SK-N-SH treated with all-trans-retinoic acid at 6 μM for 48 hours (cell line): Measurements from ENCODE around the gene CHMP4A.

Source experiments
- ATAC-seq: fragments of 200-7000 bp; cut with Tn5 transposase; 3 replicates; pipeline ENCODE4 v1.9.1; 2020; ENCODE audit warnings: mild to moderate bottlenecking, moderate library complexity
- ARNTL ChIP-seq: fragments of 450-650 bp; formaldehyde crosslinking; IDR thresholded peaks from 2 replicates; pipeline ENCODE4 v1.5.0; 2020; ENCODE audit warnings: low read depth, mild to moderate bottlenecking, moderate library complexity, borderline replicate concordance
- BACH2 ChIP-seq: fragments of 250-450 bp; sonication (Bioruptor Pico); IDR thresholded peaks from 2 replicates; pipeline ENCODE4 v1.9.0; 2021; ENCODE audit warnings: mild to moderate bottlenecking, borderline replicate concordance
- CREB5 ChIP-seq: fragments of 250-450 bp; sonication (Bioruptor Pico); IDR thresholded peaks from 2 replicates; pipeline ENCODE4 v1.5.1; 2020; ENCODE audit warnings: low read depth, mild to moderate bottlenecking, moderate library complexity
- CSDC2 ChIP-seq: fragments of 250-450 bp; sonication (Bioruptor Pico); IDR thresholded peaks from 2 replicates; pipeline ENCODE4 v1.5.0; 2020; ENCODE audit warnings: mild to moderate bottlenecking, moderate library complexity
- CSRNP3 ChIP-seq: fragments of 250-450 bp; sonication (Bioruptor Pico); IDR thresholded peaks from 2 replicates; pipeline ENCODE4 v1.5.1; 2021; ENCODE audit warnings: mild to moderate bottlenecking, moderate library complexity
- ESRRG ChIP-seq: fragments of 250-450 bp; sonication (Bioruptor Pico); IDR thresholded peaks from 2 replicates; pipeline ENCODE4 v1.6.1; 2021; ENCODE audit warnings: mild to moderate bottlenecking
- ISL1 ChIP-seq: fragments of 250-450 bp; sonication (Bioruptor Pico); IDR thresholded peaks from 2 replicates; pipeline ENCODE4 v2.1.2; 2022; ENCODE audit warnings: mild to moderate bottlenecking, moderate library complexity
- OSR1 ChIP-seq: fragments of 250-450 bp; sonication (Bioruptor Pico); IDR thresholded peaks from 2 replicates; pipeline ENCODE4 v1.8.0; 2022; ENCODE audit warnings: moderate library complexity, mild to moderate bottlenecking, inconsistent platforms
- PATZ1 ChIP-seq: fragments of 250-450 bp; sonication (Bioruptor Pico); IDR thresholded peaks from 2 replicates; pipeline ENCODE4 v1.8.0; 2020; ENCODE audit warnings: mild to moderate bottlenecking, moderate library complexity, borderline replicate concordance
- POU6F1 ChIP-seq: fragments of 250-450 bp; sonication (Bioruptor Pico); IDR thresholded peaks from 2 replicates; pipeline ENCODE4 v1.8.0; 2021; ENCODE audit warnings: low read depth, mild to moderate bottlenecking, moderate library complexity, borderline replicate concordance
- RARB ChIP-seq: fragments of 250-450 bp; sonication (Bioruptor Pico); IDR thresholded peaks from 2 replicates; pipeline ENCODE4 v1.8.0; 2021; ENCODE audit warnings: mild to moderate bottlenecking, moderate library complexity
- TCF4 ChIP-seq: fragments of 250-450 bp; sonication (Bioruptor Pico); IDR thresholded peaks from 2 replicates; pipeline ENCODE4 v1.8.0; 2021; ENCODE audit warnings: mild to moderate bottlenecking, moderate library complexity, borderline replicate concordance
- TOX ChIP-seq: fragments of 250-450 bp; sonication (Bioruptor Pico); IDR thresholded peaks from 2 replicates; pipeline ENCODE4 v1.8.0; 2021; ENCODE audit warnings: mild to moderate bottlenecking, moderate library complexity, borderline replicate concordance
- TSHZ2 ChIP-seq: fragments of 250-450 bp; sonication (Bioruptor Pico); IDR thresholded peaks from 2 replicates; pipeline ENCODE4 v1.5.0; 2020; ENCODE audit warnings: mild to moderate bottlenecking, moderate library complexity
- ZC3H10 ChIP-seq: fragments of 250-450 bp; sonication (Bioruptor Pico); IDR thresholded peaks from 2 replicates; pipeline ENCODE4 v1.5.1; 2021; ENCODE audit warnings: mild to moderate bottlenecking, moderate library complexity
- ZFP3 ChIP-seq: fragments of 250-450 bp; sonication (Bioruptor Pico); IDR thresholded peaks from 2 replicates; pipeline ENCODE4 v1.5.0; 2020; ENCODE audit warnings: mild to moderate bottlenecking, moderate library complexity
- ZFP30 ChIP-seq: fragments of 450-650 bp; formaldehyde crosslinking; IDR thresholded peaks from 2 replicates; pipeline ENCODE4 v1.5.0; 2022; ENCODE audit warnings: mild to moderate bottlenecking, moderate library complexity
- ZNF565 ChIP-seq: fragments of 450-650 bp; formaldehyde crosslinking; conservative IDR thresholded peaks from 2 replicates; pipeline ENCODE4 v1.5.0; 2020; ENCODE audit warnings: low read depth, mild to moderate bottlenecking, moderate library complexity
- ZNF70 ChIP-seq: fragments of 450-650 bp; formaldehyde crosslinking; IDR thresholded peaks from 2 replicates; pipeline ENCODE4 v1.5.0; 2020; ENCODE audit warnings: mild to moderate bottlenecking, moderate library complexity
- ZNF8 ChIP-seq: fragments of 450-650 bp; formaldehyde crosslinking; IDR thresholded peaks from 2 replicates; pipeline ENCODE4 v1.5.0; 2020; ENCODE audit warnings: mild to moderate bottlenecking, moderate library complexity

Gene CHMP4A

GRCh38 chr14:24259282-24260025, 46.2 kb upstream of the CHMP4A start (continued):
- TF ChIP-seq TSHZ2 (CRISPR knock-in tag) (no peak), ZFP3 (CRISPR knock-in tag) (no peak)

GRCh38 chr14:24258548-24259265, 45.4 kb upstream of the CHMP4A start:
- TF ChIP-seq ISL1 (CRISPR knock-in tag) (no peak), ZNF70 (CRISPR knock-in tag) (no peak), BACH2 (CRISPR knock-in tag) (no peak), ZFP3 (CRISPR knock-in tag) (no peak), CSRNP3 (CRISPR knock-in tag) (no peak), ZNF8 (CRISPR knock-in tag) (no peak), CSDC2 (CRISPR knock-in tag) (no peak), ARNTL (CRISPR knock-in tag) (no peak), POU6F1 (CRISPR knock-in tag) (no peak), PATZ1 (CRISPR knock-in tag) (no peak), TOX (no peak), OSR1 (CRISPR knock-in tag) (no peak), TSHZ2 (CRISPR knock-in tag) (no peak), ZC3H10 (CRISPR knock-in tag) (no peak), ESRRG (no peak), ZNF565 (no peak), RARB (CRISPR knock-in tag) (no peak), CREB5 (CRISPR knock-in tag) (no peak), ZFP30 (no peak), TCF4 (CRISPR knock-in tag) (no peak)
- TF ChIP-seq, all 23 proteins: peak for 0
- ATAC-seq, result no peak
